GM12873 (cell line): ENCODE results near the gene TTC3.

Experiments used
- CTCF ChIP-seq: IDR thresholded peaks from 2 replicates; pipeline ENCODE4 v1.5.1; 2012; ENCODE audit warnings: low read depth, mild to moderate bottlenecking, moderate library complexity, low read length, control low read depth; ENCODE audit not compliant: insufficient read depth; ENCODE audit errors: missing control alignments

Gene TTC3

GRCh38 chr21:37164742-37165141 is 91.7 kb downstream of the TTC3 start:
- TF ChIP-seq CTCF = no peak

GRCh38 chr21:37165586-37165985 is 92.5 kb downstream of the TTC3 start:
- no peak for TF ChIP-seq CTCF

GRCh38 chr21:37166733-37167132 is 93.7 kb downstream of the TTC3 start:
- TF ChIP-seq CTCF = peak; percentile 29

- no peak for TF ChIP-seq CTCF
These were observed 95.6 kb downstream of the TTC3 start for GRCh38 chr21:37168666-37169065.

GRCh38 chr21:37172646-37173045 is 99.6 kb downstream of the TTC3 start:
- TF ChIP-seq CTCF = no peak

GRCh38 chr21:37176716-37177115 is 103.7 kb downstream of the TTC3 start:
- no peak for TF ChIP-seq CTCF

- TF ChIP-seq CTCF = no peak
These were observed 108.0 kb downstream of the TTC3 start for GRCh38 chr21:37181059-37181458.

- no peak for TF ChIP-seq CTCF
These were observed 109.2 kb downstream of the TTC3 start for GRCh38 chr21:37182222-37182621.
